IMR-90 (cell line): ENCODE data around the gene HOXA10. TPM values are rescaled to one million over a fixed set of nuclear protein-coding genes. Genes with fewer than 3 reads are reported as not detected.

ENCODE experiments used
- ATAC-seq: fragments of 200-7000 bp; cut with Tn5 transposase; 2 replicates; pipeline ENCODE4 v1.9.1; 2020; ENCODE audit warnings: low read depth, mild to moderate bottlenecking, moderate library complexity
- BruUV-seq: library from RNA; stranded (reverse); fragments of 400-500 nt; replicated peaks from 2 replicates; lab custom pipeline; 2021; lab: Mats Ljungman, UMichigan
- CTCF ChIA-PET: fragments of 300-600 bp; formaldehyde crosslinking; extraction: SDS; loops from one replicate; lab custom pipeline; 2021; ENCODE audit warnings: antibody characterized with exemption; lab: Yijun Ruan, JAX
- POLR2A ChIA-PET: fragments of 300-600 bp; sonication (Branson Sonifier 250); formaldehyde crosslinking; loops from one replicate; lab custom pipeline; 2022; ENCODE audit warnings: antibody characterized with exemption; ENCODE audit not compliant: unreplicated experiment; lab: Charles Lee
- DNase-seq: peaks from one replicate; pipeline ENCODE4 v3.0.0; 2013
- H2AFZ ChIP-seq: replicated peaks from 2 replicates; pipeline ENCODE3; 2013; ENCODE audit warnings: low read length, mild to moderate bottlenecking; ENCODE audit not compliant: poor library complexity
- H2AK5ac ChIP-seq: 2 replicates; pipeline ENCODE4 v1.6.1; 2013; ENCODE audit warnings: low read depth, low read length, inconsistent platforms
- H2AK9ac ChIP-seq: replicated peaks from 2 replicates; pipeline ENCODE3; 2013; ENCODE audit warnings: mild to moderate bottlenecking, low read depth, low read length, moderate library complexity; ENCODE audit not compliant: poor library complexity
- H2BK120ac ChIP-seq: 2 replicates; pipeline ENCODE4 v1.6.1; 2013; ENCODE audit warnings: low read depth, low read length, inconsistent platforms
- H2BK15ac ChIP-seq: 3 replicates; pipeline ENCODE4 v1.6.1; 2013; ENCODE audit warnings: low read depth, low read length, inconsistent platforms
- H2BK20ac ChIP-seq: 2 replicates; pipeline ENCODE4 v1.6.1; 2013; ENCODE audit warnings: low read depth, mild to moderate bottlenecking, inconsistent platforms, low read length, moderate library complexity
- H2BK5ac ChIP-seq: 2 replicates; pipeline ENCODE4 v1.6.1; 2013; ENCODE audit warnings: mild to moderate bottlenecking, low read depth, low read length, inconsistent platforms; ENCODE audit not compliant: poor library complexity, severe bottlenecking
- H3K14ac ChIP-seq: replicated peaks from 2 replicates; pipeline ENCODE4 v1.6.1; 2013; ENCODE audit warnings: low read depth, low read length, inconsistent platforms
- H3K18ac ChIP-seq: 2 replicates; pipeline ENCODE4 v1.6.1; 2013; ENCODE audit warnings: low read depth, low read length, control low read depth
- H3K23ac ChIP-seq: 2 replicates; pipeline ENCODE4 v1.6.1; 2013; ENCODE audit warnings: low read depth, low read length, inconsistent platforms
- H3K27ac ChIP-seq: 2 replicates; pipeline ENCODE4 v1.5.1; 2013; ENCODE audit warnings: mild to moderate bottlenecking, control low read depth, low read length; ENCODE audit not compliant: insufficient read depth
- H3K27me3 ChIP-seq: 2 replicates; pipeline ENCODE4 v1.6.1; 2013; ENCODE audit warnings: low read length; ENCODE audit not compliant: control insufficient read depth, insufficient read depth
- H3K36me3 ChIP-seq: 2 replicates; pipeline ENCODE4 v1.6.1; 2013; ENCODE audit warnings: low read length, mixed read lengths; ENCODE audit not compliant: control insufficient read depth, insufficient read depth
- H3K4ac ChIP-seq: 2 replicates; pipeline ENCODE4 v1.6.1; 2013; ENCODE audit warnings: low read depth, low read length, inconsistent platforms
- H3K4me1 ChIP-seq: 2 replicates; pipeline ENCODE4 v1.6.1; 2013; ENCODE audit warnings: low read length, mixed read lengths; ENCODE audit not compliant: control insufficient read depth, insufficient read depth
- H3K4me2 ChIP-seq: 2 replicates; pipeline ENCODE4 v1.6.1; 2013; ENCODE audit warnings: low read depth, mild to moderate bottlenecking, control low read depth, low read length, moderate library complexity
- H3K4me3 ChIP-seq: 2 replicates; pipeline ENCODE4 v1.5.1; 2013; ENCODE audit warnings: low read depth, mild to moderate bottlenecking, control low read depth, low read length, moderate library complexity; ENCODE audit not compliant: insufficient read depth
- H3K56ac ChIP-seq: 2 replicates; pipeline ENCODE4 v1.6.1; 2013; ENCODE audit warnings: low read length, inconsistent platforms; ENCODE audit not compliant: insufficient read depth; ENCODE audit errors: extremely low read depth
- H3K79me1 ChIP-seq, 2 experiments: 2 replicates each; pipeline ENCODE4 v1.6.1; 2013; ENCODE audit warnings: low read length in 2 of 2, inconsistent platforms in 1 of 2, low read depth in 1 of 2
- H3K9ac ChIP-seq: 2 replicates; pipeline ENCODE4 v1.6.1; 2013; ENCODE audit warnings: low read depth, low read length, control low read depth
- H3K9me1 ChIP-seq: 2 replicates; pipeline ENCODE4 v1.6.1; 2013; ENCODE audit warnings: low read length, inconsistent platforms; ENCODE audit not compliant: insufficient read depth
- H3K9me3 ChIP-seq: 2 replicates; pipeline ENCODE4 v1.6.1; 2013; ENCODE audit warnings: low read length; ENCODE audit not compliant: control insufficient read depth, insufficient read depth
- H4K20me1 ChIP-seq: 2 replicates; pipeline ENCODE4 v1.6.1; 2013; ENCODE audit warnings: low read length, inconsistent platforms; ENCODE audit not compliant: insufficient read depth
- H4K5ac ChIP-seq: 2 replicates; pipeline ENCODE4 v1.6.1; 2013; ENCODE audit warnings: mild to moderate bottlenecking, low read depth, low read length, control low read depth
- H4K8ac ChIP-seq, 2 experiments: 2 replicates each; pipeline ENCODE4 v1.6.1; 2013; ENCODE audit warnings: low read depth in 2 of 2, low read length in 2 of 2, control low read depth in 1 of 2, inconsistent platforms in 1 of 2
- H4K91ac ChIP-seq: 2 replicates; pipeline ENCODE4 v1.6.1; 2013; ENCODE audit warnings: low read depth, low read length, inconsistent platforms; ENCODE audit not compliant: insufficient read depth
- POLR2A ChIP-seq: IDR thresholded peaks from 2 replicates; pipeline ENCODE4 v1.6.1; 2012; ENCODE audit warnings: mild to moderate bottlenecking, low read depth, low read length
- WGBS, 2 experiments: methylation state at CpG; one replicate each; pipeline versions ENCODE4 v1.1.5 to v1.1.7; 2013; ENCODE audit warnings: missing lambda C conversion rate in 2 of 2; ENCODE audit not compliant: insufficient read length in 1 of 2; ENCODE audit errors: extremely low coverage in 2 of 2; 5-methylcytosine and 5-hydroxymethylcytosine counted together
- dilution Hi-C: fragments of 300-500 bp; cut with HindIII; formaldehyde crosslinking; loops from one replicate; pipeline ENCODE4 v1.14.3; 2018; ENCODE audit warnings: low sequenced_read_pairs; ENCODE audit not compliant: unreplicated experiment
- in situ Hi-C: fragments of 300-500 bp; cut with MboI; formaldehyde crosslinking; loops from 3 replicates; pipeline ENCODE4 v1.14.3; 2019; ENCODE audit warnings: low sequenced_read_pairs, inconsistent platforms, mixed read lengths
- intact Hi-C: fragments of 100-400 bp; cut with micrococcal nuclease; formaldehyde crosslinking; loops from 2 replicates; pipeline ENCODE4 v1.10.0; 2022
- polyA plus RNA-seq, 3 experiments: library from polyadenylated mRNA; depleted of rRNA; stranded (reverse); fragments of >200 nt; gene quantifications; 2 replicates each; pipeline ENCODE4 v1.2.3, GENCODE V29; 2012; ENCODE audit warnings: low replicate concordance in 1 of 3
- total RNA-seq: library from RNA; depleted of rRNA; stranded (reverse); fragments of >200 nt; gene quantifications from 2 replicates; pipeline ENCODE4 v1.2.3, GENCODE V29; 2012

The HOXA10 gene
- total and polyA plus RNA-seq, 2 of the 4 experiments (the other 2 are of a cell fraction) = 0.10 to 0.18 TPM

DNA sequence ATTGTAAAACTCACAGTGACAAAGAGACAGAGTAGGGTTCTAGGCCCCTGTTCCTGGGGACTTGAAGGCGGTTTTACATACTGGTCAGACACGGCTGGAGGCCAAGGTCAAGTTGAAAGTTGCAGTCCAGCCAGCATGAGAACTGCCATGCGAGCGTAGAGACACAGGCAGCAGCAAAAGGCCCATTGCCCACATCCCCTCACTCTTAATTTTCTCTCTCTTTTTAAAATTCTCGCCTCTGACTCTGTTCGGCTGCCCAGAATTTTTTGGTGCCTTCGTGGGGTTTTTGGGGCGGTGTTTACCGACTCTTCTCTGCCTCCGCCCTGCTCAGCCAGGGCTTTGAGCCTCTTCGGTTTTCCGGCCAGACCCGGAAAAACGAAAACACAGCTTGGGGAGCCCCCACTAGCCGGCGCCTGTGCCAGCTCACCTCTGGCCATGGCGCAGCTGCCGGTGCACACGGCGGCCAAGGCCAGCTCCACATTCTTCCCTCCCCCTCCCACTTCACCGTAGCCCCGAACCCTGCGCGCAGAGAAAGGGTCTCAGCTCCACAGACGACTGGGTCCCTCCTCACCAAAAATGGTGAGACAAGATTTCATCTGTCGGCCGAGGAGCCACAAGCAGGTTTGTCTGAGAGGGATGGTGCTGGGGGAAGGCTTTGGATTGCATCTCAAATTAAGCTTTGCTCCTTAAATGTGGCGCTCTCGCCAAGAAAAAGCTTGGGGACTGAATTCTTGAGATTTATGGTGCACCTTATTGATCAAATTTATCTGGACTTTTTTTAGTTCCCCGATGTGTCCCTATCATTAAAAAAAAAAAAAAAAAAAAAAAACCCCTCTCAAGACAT is 28.1 kb upstream of the HOXA10 start:
- WGBS, 2 experiments = 9% methylated on average over 8 of the region's 30 CpGs; no CpG with 5 or more reads in 1 of the 2 experiments
- Histone ChIP-seq H3K4me3 (no peak overlapping the region), H3K4ac (no peak overlapping the region), H3K9me1 (peaks cover 5% of the 10 kb centered on the region; the same call in 1 of the 2 replicates), H2AK9ac (no peak overlapping the region), H3K14ac (no peak overlapping the region), H2BK120ac (no peak overlapping the region), H2AK5ac (no peak overlapping the region), H3K27me3 (peaks cover 96% of the 10 kb centered on the region), H4K8ac (no peak overlapping the region), H3K9ac (no peak overlapping the region), H3K56ac (no peak overlapping the region), H3K18ac (no peak overlapping the region), H3K4me1 (peaks cover 2% of the 10 kb centered on the region; the same call in 1 of the 2 replicates), H3K9me3 (peaks cover 11% of the 10 kb centered on the region; the same call in 1 of the 2 replicates), H3K27ac (no peak overlapping the region), H4K20me1 (peaks cover 24% of the 10 kb centered on the region), H4K91ac (no peak overlapping the region), H2BK5ac (no peak overlapping the region), H2AFZ (no peak overlapping the region), H2BK20ac (no peak overlapping the region), H2BK15ac (no peak overlapping the region), H3K79me1 (no peaks in the 10 kb centered on the region), H4K5ac (no peak overlapping the region), H3K36me3 (no peaks in the 10 kb centered on the region), H3K4me2 (no peak overlapping the region), H3K23ac (0 out of 2 replicates have a peak overlapping the region, but pooled peaks have one; percentile 8)
- dilution Hi-C loops = no loop called here
- TF ChIP-seq POLR2A = no peak
- intact Hi-C loops = no loop called here
- ATAC-seq = no peak
- no TSS peak for BruUV-seq
- CTCF ChIA-PET = no interaction called here
- in situ Hi-C loops = loop anchor here (5.0 to 10.0 kb wide), 2 partner anchors 380 to 573 kb away; no protein-coding TSS in a partner anchor
- POLR2A ChIA-PET = interaction anchor here (0.6 kb wide), 1 partner anchor 605 kb away, joined by 3 read pairs; no protein-coding TSS in a partner anchor
- DNase-seq = no peak
